GM12801 (cell line): ENCODE measurements around the gene ZNF574.

Experiments
- TF ChIP-seq, protein P1 (sequence below): IDR thresholded peaks from one replicate; pipeline ENCODE4 v1.5.1; 2011; ENCODE audit warnings: control low read depth; ENCODE audit not compliant: insufficient read length; ENCODE audit errors: extremely low read depth

The ZNF574 gene

DNA sequence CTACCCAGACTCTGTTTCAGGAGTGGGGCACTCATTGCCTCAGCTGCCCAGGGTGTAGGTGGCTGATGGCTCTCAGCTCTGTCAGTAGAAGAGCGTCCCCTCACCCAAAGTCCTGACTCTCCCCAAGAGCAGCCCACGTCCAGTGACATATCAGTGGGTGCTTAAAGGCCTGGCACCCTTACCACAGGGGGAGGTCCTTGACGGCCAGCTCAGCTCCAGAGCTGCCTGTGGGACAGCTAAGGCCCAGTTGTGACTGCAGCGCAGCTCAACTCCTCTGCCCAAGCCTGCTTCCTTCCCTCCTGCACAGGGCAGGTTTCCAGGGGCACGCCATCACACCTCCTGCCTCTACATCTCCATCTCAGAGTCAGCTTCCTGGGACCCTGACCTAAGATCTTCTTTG, 38.3 kb upstream of the ZNF574 start:
- TF ChIP-seq, protein P1, sequence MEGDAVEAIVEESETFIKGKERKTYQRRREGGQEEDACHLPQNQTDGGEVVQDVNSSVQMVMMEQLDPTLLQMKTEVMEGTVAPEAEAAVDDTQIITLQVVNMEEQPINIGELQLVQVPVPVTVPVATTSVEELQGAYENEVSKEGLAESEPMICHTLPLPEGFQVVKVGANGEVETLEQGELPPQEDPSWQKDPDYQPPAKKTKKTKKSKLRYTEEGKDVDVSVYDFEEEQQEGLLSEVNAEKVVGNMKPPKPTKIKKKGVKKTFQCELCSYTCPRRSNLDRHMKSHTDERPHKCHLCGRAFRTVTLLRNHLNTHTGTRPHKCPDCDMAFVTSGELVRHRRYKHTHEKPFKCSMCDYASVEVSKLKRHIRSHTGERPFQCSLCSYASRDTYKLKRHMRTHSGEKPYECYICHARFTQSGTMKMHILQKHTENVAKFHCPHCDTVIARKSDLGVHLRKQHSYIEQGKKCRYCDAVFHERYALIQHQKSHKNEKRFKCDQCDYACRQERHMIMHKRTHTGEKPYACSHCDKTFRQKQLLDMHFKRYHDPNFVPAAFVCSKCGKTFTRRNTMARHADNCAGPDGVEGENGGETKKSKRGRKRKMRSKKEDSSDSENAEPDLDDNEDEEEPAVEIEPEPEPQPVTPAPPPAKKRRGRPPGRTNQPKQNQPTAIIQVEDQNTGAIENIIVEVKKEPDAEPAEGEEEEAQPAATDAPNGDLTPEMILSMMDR = no peak

DNA sequence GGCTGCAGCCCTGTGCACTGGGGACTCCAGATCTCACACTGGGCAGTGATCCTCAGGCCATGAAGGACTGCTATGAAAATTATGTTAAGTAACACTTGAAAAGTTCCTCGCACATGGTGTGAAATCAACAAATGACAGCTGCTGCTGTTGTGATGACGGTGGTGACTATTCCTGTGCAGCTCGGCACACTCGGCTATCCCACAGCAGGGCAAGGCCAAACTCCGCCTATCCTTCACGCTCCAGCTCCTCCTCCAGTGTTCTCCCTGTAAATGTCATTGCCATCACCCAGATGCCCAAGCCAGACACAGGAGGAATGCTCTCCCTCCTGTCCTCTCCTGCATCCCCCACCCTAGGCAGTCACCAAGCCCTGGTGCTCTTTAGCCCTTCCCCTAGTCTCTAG, 37.3 kb upstream of the ZNF574 start:
- TF ChIP-seq, protein P1 = no peak

DNA sequence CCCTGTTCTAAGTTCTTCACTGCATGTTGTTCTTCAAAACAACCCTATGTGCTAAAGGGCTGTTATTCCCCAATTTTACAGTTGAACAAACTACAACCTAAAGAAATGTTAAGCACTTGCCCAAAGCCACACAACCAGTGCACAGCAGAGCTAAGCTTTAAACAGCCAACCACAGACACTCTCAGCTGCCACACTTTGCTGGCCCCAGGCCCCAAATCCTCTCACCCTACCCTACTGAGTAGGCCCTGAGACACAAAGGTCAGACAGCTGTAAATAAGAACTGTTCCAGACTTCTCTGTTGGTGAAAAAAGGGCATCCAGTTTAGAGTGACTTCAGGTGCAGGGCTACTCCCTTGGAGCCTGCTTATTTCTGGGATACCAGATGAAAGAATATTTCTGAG, 35.9 kb upstream of the ZNF574 start:
- TF ChIP-seq, protein P1 = no peak

DNA sequence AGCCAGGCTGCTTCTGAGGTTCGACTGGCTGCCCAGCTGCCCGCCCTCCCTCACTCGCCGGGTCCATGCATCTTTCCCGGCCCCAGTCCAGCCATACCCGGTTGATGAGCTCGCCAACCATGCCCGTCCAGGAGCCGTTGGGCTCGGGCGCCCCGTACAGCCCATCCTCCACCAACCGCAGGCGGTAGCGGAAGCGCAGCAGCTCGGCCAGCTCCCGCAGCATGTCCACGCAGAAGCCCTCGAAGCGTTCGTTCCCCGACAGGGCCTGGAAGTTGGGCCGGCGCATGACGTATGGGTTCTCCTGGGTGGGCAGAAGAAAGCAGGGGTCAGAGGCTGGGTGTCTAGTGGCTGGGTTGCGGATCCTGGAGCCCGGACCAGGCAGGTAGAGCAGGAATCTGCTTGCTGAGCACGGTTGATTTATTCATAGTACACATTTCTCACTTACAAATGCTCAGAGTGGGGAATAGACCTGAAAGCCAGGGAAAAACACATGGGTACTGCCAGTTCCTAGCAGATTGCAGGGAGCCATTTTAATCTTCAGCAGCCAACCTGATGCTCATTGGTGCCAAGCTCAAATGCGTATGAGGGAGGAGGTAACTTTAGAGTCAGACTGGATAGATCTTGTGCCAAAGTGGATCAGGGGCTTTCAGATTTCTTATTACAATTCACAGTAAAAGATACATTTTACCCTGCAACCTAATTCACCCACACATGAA, 33.4 kb upstream of the ZNF574 start:
- TF ChIP-seq, protein P1 = no peak

DNA sequence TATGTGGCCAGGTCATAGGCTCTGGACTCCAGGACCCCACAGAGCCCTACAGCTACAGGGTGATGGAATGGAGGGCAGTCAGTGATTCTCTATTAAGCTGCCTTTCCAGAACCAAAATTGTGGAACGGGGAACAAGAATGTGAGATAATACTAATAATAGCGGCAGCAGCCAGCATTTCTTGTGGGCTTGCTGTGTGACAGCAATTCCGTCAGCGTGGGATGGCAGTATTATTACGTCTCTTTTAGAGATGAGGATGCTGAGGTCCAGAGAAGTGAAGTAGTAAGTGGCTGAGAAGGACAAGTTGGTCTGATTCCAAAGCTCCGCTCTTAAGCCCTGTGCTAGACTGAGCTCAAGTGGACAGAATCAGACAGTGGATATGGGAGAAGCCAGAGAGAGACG, 30.4 kb upstream of the ZNF574 start:
- TF ChIP-seq, protein P1 = no peak

DNA sequence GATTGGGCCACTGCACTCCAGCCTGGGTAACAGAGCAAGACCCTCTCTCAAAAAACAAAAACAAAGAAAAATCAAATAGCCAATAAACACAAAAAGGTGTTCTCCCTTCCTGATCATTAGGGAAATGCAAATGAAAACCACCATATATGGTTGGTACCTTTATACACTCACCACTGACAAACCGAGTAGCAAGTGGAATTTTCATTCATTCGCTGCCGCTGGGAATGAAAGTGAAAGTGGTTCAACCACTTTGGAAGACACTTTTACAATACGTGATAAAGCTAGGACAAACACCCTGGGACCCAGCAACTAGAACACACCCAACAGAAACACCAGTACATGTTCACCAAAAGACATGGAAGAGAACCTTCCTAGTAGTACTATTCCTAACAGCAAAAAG, 27.0 kb upstream of the ZNF574 start:
- TF ChIP-seq, protein P1 = no peak

DNA sequence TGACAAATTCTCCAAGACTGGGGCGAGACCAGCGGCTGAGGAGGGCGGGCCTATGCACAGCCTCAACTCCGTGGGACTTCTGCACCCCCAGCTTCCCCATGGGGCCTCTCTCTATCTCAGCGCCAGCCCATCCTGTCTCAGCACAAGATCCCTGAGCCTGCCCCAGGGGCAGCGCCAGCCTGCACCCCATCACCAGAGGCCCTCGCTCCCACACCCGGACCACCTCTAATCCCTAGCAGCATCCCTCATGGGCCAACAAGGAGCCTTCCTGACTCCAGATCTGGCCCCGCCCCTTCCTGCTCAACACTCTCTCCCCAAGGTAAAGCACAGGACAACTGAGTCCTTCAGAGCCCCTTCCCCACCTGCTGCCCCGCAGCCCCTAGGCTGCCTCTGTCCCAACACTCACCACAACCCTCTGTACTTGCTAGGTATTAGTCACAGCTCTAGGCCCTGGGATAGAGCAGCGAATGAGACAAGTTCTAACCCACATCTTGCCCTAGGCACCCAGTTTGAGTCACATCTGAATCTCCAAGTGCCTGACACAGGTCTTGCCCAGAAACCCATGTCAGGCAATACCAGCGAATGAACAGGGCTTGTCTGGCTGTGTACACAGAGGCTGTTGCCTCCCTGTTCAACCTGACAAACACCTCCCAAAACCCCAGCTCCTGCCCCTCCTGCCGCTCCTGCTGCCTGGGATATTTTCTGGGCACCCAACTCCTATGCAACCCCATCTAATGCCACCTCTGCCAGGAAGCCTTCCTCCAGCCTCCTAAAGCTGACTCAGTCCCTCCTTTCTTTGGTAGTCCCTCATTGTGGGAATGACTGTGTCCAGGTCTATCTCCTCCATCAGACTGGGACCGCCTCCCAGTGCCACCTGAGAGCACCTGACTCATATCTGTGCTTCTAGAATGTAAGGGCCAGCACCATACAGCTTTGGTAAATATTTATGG, 24.5 kb upstream of the ZNF574 start:
- TF ChIP-seq, protein P1 = no peak
